HEK293 (cell line): ENCODE data around the gene ZBTB25.
A peak's percentile ranks its signal among the peaks of the same experiment; 100 is the strongest.

Experiments
- CTCF ChIA-PET: fragments of 350-600 bp; formaldehyde crosslinking; extraction: SDS; loops from one replicate; lab custom pipeline; 2021; ENCODE audit warnings: antibody characterized with exemption; lab: Yijun Ruan, JAX
- POLR2A ChIA-PET: fragments of 300-600 bp; formaldehyde crosslinking; extraction: SDS; loops from one replicate; lab custom pipeline; 2020; ENCODE audit warnings: antibody characterized with exemption, inconsistent platforms; lab: Yijun Ruan, JAX
- H3K27ac ChIP-seq: fragments of 200-500 bp; sonication (Bioruptor generic); 2 replicates; pipeline ENCODE4 v1.5.1; 2014; ENCODE audit warnings: low read depth, low read length, control low read depth, inconsistent platforms; ENCODE audit errors: extremely low read depth
- H3K36me3 ChIP-seq, 2 experiments: fragments of 200-500 bp in 1 of 2; sonication (Bioruptor generic) in 1 of 2; 1 replicate in 1 of 2; 2 replicates in 1 of 2; pipeline ENCODE4 v1.5.1; 2014 to 2017; ENCODE audit warnings: inconsistent platforms in 2 of 2, low read length in 2 of 2; ENCODE audit not compliant: control insufficient read depth in 2 of 2, insufficient read depth in 1 of 2
- H3K4me1 ChIP-seq: fragments of 200-500 bp; sonication (Bioruptor generic); 2 replicates; pipeline ENCODE4 v1.5.1; 2014; ENCODE audit warnings: mild to moderate bottlenecking, low read length, inconsistent platforms; ENCODE audit not compliant: control insufficient read depth, insufficient read depth
- H3K4me3 ChIP-seq: 2 replicates; pipeline ENCODE4 v1.5.1; 2011; ENCODE audit warnings: low read depth, mild to moderate bottlenecking, control low read depth, low read length, moderate library complexity
- H3K9me3 ChIP-seq: fragments of 200-500 bp; sonication (Bioruptor generic); 2 replicates; pipeline ENCODE4 v1.5.1; 2014; ENCODE audit warnings: low read depth, low read length, inconsistent platforms; ENCODE audit not compliant: control insufficient read depth, insufficient read depth
- GFI1B ChIP-seq: fragments of 450-650 bp; formaldehyde crosslinking; IDR thresholded peaks from 2 replicates; pipeline ENCODE4 v1.5.1; 2016; ENCODE audit warnings: missing biosample characterization, missing genetic modification characterization
- GLI4 ChIP-seq: fragments of 450-650 bp; formaldehyde crosslinking; IDR thresholded peaks from 2 replicates; pipeline ENCODE4 v1.5.1; 2016; ENCODE audit warnings: missing biosample characterization, missing genetic modification characterization
- IKZF3 ChIP-seq: fragments of 450-650 bp; IDR thresholded peaks from 2 replicates; pipeline ENCODE4 v1.5.0; 2018; ENCODE audit warnings: missing biosample characterization, mild to moderate bottlenecking, missing genetic modification characterization, moderate library complexity
- KLF9 ChIP-seq: fragments of 450-650 bp; formaldehyde crosslinking; IDR thresholded peaks from 2 replicates; pipeline ENCODE4 v1.5.1; 2016; ENCODE audit warnings: missing biosample characterization, missing genetic modification characterization, low read depth
- SP2 ChIP-seq: fragments of 450-650 bp; formaldehyde crosslinking; IDR thresholded peaks from 2 replicates; pipeline ENCODE4 v1.5.1; 2016; ENCODE audit warnings: missing biosample characterization, missing genetic modification characterization
- SP3 ChIP-seq: fragments of 450-650 bp; formaldehyde crosslinking; IDR thresholded peaks from 2 replicates; pipeline ENCODE4 v1.5.1; 2016; ENCODE audit warnings: missing biosample characterization, missing genetic modification characterization
- TRIM28 ChIP-seq: IDR thresholded peaks from 2 replicates; pipeline ENCODE4 v1.6.1; 2011; ENCODE audit warnings: low read length, control low read depth, borderline replicate concordance
- WT1 ChIP-seq: fragments of 450-650 bp; formaldehyde crosslinking; IDR thresholded peaks from 2 replicates; pipeline ENCODE4 v1.5.1; 2016; ENCODE audit warnings: missing biosample characterization, missing genetic modification characterization
- ZBTB17 ChIP-seq: fragments of 450-650 bp; formaldehyde crosslinking; IDR thresholded peaks from 2 replicates; pipeline ENCODE4 v1.5.1; 2016; ENCODE audit warnings: missing biosample characterization, missing genetic modification characterization
- ZBTB20 ChIP-seq: fragments of 450-650 bp; formaldehyde crosslinking; IDR thresholded peaks from 2 replicates; pipeline ENCODE4 v1.5.1; 2016; ENCODE audit warnings: missing biosample characterization, missing genetic modification characterization
- ZEB2 ChIP-seq: fragments of 450-650 bp; formaldehyde crosslinking; IDR thresholded peaks from 2 replicates; pipeline ENCODE4 v1.5.1; 2016; ENCODE audit warnings: missing biosample characterization, missing genetic modification characterization
- ZIC2 ChIP-seq: fragments of 450-650 bp; formaldehyde crosslinking; IDR thresholded peaks from 2 replicates; pipeline ENCODE4 v1.5.1; 2016; ENCODE audit warnings: missing biosample characterization, missing genetic modification characterization
- ZNF132 ChIP-seq: fragments of 450-650 bp; formaldehyde crosslinking; IDR thresholded peaks from 2 replicates; pipeline ENCODE4 v1.5.1; 2017; ENCODE audit warnings: missing biosample characterization, missing genetic modification characterization, borderline replicate concordance
- ZNF174 ChIP-seq: fragments of 450-650 bp; formaldehyde crosslinking; IDR thresholded peaks from 2 replicates; pipeline ENCODE4 v1.5.0; 2017; ENCODE audit warnings: missing biosample characterization, mild to moderate bottlenecking, missing genetic modification characterization
- ZNF248 ChIP-seq: fragments of 450-650 bp; formaldehyde crosslinking; IDR thresholded peaks from 2 replicates; pipeline ENCODE4 v1.5.1; 2017; ENCODE audit warnings: missing biosample characterization, missing genetic modification characterization
- ZNF292 ChIP-seq: fragments of 450-650 bp; formaldehyde crosslinking; IDR thresholded peaks from 2 replicates; pipeline ENCODE4 v1.5.1; 2016; ENCODE audit warnings: low read depth, missing biosample characterization, missing genetic modification characterization, borderline replicate concordance
- ZNF302 ChIP-seq: fragments of 450-650 bp; formaldehyde crosslinking; IDR thresholded peaks from 2 replicates; pipeline ENCODE4 v1.5.1; 2016; ENCODE audit warnings: missing biosample characterization, missing genetic modification characterization, low read depth
- ZNF335 ChIP-seq: fragments of 450-650 bp; formaldehyde crosslinking; conservative IDR thresholded peaks from 2 replicates; pipeline ENCODE4 v1.5.1; 2016; ENCODE audit warnings: missing biosample characterization, missing genetic modification characterization
- ZNF501 ChIP-seq: fragments of 450-650 bp; formaldehyde crosslinking; IDR thresholded peaks from 2 replicates; pipeline ENCODE4 v1.5.1; 2016; ENCODE audit warnings: missing biosample characterization, missing genetic modification characterization
- ZNF600 ChIP-seq: fragments of 450-650 bp; formaldehyde crosslinking; IDR thresholded peaks from 2 replicates; pipeline ENCODE4 v1.5.1; 2016; ENCODE audit warnings: missing biosample characterization, missing genetic modification characterization
- ZNF707 ChIP-seq: fragments of 450-650 bp; formaldehyde crosslinking; IDR thresholded peaks from 2 replicates; pipeline ENCODE4 v1.5.1; 2016; ENCODE audit warnings: missing biosample characterization, missing genetic modification characterization
- ZXDB ChIP-seq: fragments of 450-650 bp; formaldehyde crosslinking; IDR thresholded peaks from 2 replicates; pipeline ENCODE4 v1.5.1; 2016; ENCODE audit warnings: missing biosample characterization, missing genetic modification characterization
- TF ChIP-seq, protein P1 (sequence below): fragments of 450-650 bp; formaldehyde crosslinking; IDR thresholded peaks from 2 replicates; pipeline ENCODE4 v1.5.1; 2016; ENCODE audit warnings: missing biosample characterization, missing genetic modification characterization
- TF ChIP-seq, protein P2 (sequence below): fragments of 450-650 bp; formaldehyde crosslinking; IDR thresholded peaks from 2 replicates; pipeline ENCODE4 v1.5.1; 2016; ENCODE audit warnings: missing biosample characterization, missing genetic modification characterization
- TF ChIP-seq, protein P3 (sequence below): fragments of 450-650 bp; formaldehyde crosslinking; conservative IDR thresholded peaks from 2 replicates; pipeline ENCODE4 v1.5.1; 2016; ENCODE audit warnings: low read depth, missing biosample characterization, missing genetic modification characterization
- TF ChIP-seq, protein P4 (sequence below): fragments of 450-650 bp; formaldehyde crosslinking; IDR thresholded peaks from 2 replicates; pipeline ENCODE4 v1.5.1; 2017; ENCODE audit warnings: missing biosample characterization, missing genetic modification characterization

The ZBTB25 gene

DNA sequence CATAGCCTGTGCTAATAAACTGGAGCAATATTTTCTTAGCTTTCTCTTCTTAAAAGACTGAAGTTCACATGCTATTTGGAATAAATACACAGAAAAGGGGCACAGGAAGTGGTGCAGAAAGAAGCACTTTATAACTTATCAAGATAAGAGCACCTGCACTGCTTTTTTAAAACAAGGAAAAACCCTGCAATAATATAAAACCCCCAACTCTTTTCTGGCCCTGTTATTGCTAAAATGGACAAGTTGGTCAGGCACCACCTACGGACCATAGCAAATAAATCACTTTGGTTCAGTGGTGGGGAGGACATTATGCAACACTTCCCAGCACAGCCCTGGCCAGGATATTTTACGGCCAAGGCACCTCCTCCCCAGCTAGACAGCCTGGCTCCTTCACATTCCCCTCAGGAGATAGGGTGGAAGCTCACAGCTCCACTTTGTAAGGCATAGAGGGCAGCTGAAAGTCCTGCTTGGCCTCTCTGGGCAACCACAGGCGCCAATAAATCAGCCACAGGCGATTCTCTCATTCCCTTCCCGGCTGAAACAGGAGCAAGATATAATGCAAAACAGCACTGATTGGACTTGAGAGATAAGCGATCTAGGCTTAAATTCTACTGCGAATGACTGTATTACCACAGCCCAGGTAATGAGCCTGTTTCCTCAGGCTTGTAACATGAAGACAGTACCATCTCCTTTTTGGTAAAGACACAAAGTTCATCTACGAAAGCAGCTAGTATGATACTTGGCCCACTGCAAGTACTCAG lies 2.0 kb downstream of the ZBTB25 start (continued):
- TF ChIP-seq ZNF132 (no peak), ZNF302 (tag by site-specific recombination) (no peak), ZXDB (tag by site-specific recombination) (no peak), ZNF248 (tag by site-specific recombination) (no peak), ZNF174 (tag by site-specific recombination) (no peak), ZNF292 (tag by site-specific recombination) (no peak), WT1 (tag by site-specific recombination) (peak; percentile 72), GFI1B (tag by site-specific recombination) (0 out of 2 replicates have a peak, but pooled peaks have one; percentile 38), SP2 (tag by site-specific recombination) (peak; percentile 57), ZNF707 (tag by site-specific recombination) (no peak), TRIM28 (peak; percentile 98), GLI4 (no peak), ZNF501 (tag by site-specific recombination) (no peak), KLF9 (tag by site-specific recombination) (no peak), ZBTB17 (tag by site-specific recombination) (peak; percentile 39; the same call in 1 of the 2 replicates), ZIC2 (tag by site-specific recombination) (peak; percentile 23; the same call in 1 of the 2 replicates), ZEB2 (tag by site-specific recombination) (0 out of 2 replicates have a peak, but pooled peaks have one; percentile 15), ZNF335 (tag by site-specific recombination) (peak; percentile 53; the same call in 1 of the 2 replicates), ZBTB20 (tag by site-specific recombination) (peak; percentile 27; the same call in 1 of the 2 replicates), IKZF3 (tag by site-specific recombination) (peak; percentile 67), ZNF600 (tag by site-specific recombination) (peak; percentile 68; the same call in 1 of the 2 replicates), SP3 (tag by site-specific recombination) (peak; percentile 19; the same call in 1 of the 2 replicates)
- TF ChIP-seq, protein P1, sequence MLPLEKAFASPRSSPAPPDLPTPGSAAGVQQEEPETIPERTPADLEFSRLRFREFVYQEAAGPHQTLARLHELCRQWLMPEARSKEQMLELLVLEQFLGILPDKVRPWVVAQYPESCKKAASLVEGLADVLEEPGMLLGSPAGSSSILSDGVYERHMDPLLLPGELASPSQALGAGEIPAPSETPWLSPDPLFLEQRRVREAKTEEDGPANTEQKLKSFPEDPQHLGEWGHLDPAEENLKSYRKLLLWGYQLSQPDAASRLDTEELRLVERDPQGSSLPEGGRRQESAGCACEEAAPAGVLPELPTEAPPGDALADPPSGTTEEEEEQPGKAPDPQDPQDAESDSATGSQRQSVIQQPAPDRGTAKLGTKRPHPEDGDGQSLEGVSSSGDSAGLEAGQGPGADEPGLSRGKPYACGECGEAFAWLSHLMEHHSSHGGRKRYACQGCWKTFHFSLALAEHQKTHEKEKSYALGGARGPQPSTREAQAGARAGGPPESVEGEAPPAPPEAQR (tag by site-specific recombination): no peak
- TF ChIP-seq, protein P2, sequence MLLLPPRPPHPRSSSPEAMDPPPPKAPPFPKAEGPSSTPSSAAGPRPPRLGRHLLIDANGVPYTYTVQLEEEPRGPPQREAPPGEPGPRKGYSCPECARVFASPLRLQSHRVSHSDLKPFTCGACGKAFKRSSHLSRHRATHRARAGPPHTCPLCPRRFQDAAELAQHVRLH (tag by site-specific recombination): no peak

DNA sequence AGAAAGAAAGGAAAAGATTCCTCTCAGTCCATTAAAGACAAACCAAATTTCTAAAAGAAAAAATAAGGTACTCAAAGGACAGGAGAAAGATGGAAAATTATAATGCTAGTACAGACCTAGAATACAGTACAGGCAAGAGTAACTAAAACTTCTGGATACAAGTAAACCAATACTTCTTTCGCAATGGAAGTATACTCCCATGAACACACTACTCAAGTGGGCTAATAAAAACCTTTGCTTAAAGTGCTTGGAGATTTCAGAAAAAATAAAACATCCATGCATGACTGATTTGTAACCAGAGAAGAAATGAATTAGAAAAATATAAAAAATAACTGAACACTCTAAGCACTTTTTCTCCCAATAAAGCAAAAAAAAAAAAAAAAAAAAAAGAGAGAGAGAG lies 3.5 kb downstream of the ZBTB25 start:
- Histone ChIP-seq H3K27ac (no peak overlapping the region), H3K36me3 (peaks cover 9 to 11% of the 10 kb centered on the region in 2 experiments; a peak in 2 of 3 replicates), H3K9me3 (no peaks in the 10 kb centered on the region), H3K4me3 (no peak overlapping the region), H3K4me1 (peaks cover 20% of the 10 kb centered on the region)
- TF ChIP-seq, protein P3, sequence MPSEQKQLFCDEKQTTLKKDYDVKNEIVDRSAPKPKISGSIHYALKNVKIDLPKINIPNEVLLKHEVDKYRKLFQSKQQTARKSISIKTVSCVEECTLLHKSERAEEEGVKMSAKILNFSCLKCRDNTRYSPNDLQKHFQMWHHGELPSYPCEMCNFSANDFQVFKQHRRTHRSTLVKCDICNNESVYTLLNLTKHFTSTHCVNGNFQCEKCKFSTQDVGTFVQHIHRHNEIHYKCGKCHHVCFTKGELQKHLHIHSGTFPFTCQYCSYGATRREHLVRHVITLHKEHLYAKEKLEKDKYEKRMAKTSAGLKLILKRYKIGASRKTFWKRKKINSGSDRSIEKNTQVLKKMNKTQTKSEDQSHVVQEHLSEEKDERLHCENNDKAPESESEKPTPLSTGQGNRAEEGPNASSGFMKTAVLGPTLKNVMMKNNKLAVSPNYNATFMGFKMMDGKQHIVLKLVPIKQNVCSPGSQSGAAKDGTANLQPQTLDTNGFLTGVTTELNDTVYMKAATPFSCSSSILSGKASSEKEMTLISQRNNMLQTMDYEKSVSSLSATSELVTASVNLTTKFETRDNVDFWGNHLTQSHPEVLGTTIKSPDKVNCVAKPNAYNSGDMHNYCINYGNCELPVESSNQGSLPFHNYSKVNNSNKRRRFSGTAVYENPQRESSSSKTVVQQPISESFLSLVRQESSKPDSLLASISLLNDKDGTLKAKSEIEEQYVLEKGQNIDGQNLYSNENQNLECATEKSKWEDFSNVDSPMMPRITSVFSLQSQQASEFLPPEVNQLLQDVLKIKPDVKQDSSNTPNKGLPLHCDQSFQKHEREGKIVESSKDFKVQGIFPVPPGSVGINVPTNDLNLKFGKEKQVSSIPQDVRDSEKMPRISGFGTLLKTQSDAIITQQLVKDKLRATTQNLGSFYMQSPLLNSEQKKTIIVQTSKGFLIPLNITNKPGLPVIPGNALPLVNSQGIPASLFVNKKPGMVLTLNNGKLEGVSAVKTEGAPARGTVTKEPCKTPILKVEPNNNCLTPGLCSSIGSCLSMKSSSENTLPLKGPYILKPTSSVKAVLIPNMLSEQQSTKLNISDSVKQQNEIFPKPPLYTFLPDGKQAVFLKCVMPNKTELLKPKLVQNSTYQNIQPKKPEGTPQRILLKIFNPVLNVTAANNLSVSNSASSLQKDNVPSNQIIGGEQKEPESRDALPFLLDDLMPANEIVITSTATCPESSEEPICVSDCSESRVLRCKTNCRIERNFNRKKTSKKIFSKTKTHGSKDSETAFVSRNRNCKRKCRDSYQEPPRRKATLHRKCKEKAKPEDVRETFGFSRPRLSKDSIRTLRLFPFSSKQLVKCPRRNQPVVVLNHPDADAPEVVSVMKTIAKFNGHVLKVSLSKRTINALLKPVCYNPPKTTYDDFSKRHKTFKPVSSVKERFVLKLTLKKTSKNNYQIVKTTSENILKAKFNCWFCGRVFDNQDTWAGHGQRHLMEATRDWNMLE (tag by site-specific recombination): no peak
- TF ChIP-seq, protein P4, sequence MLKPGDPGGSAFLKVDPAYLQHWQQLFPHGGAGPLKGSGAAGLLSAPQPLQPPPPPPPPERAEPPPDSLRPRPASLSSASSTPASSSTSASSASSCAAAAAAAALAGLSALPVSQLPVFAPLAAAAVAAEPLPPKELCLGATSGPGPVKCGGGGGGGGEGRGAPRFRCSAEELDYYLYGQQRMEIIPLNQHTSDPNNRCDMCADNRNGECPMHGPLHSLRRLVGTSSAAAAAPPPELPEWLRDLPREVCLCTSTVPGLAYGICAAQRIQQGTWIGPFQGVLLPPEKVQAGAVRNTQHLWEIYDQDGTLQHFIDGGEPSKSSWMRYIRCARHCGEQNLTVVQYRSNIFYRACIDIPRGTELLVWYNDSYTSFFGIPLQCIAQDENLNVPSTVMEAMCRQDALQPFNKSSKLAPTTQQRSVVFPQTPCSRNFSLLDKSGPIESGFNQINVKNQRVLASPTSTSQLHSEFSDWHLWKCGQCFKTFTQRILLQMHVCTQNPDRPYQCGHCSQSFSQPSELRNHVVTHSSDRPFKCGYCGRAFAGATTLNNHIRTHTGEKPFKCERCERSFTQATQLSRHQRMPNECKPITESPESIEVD: peak; percentile 79
- CTCF ChIA-PET: interaction anchor here (0.6 kb wide), 1 partner anchor 9 kb away, joined by 4 read pairs; no protein-coding TSS in a partner anchor
- POLR2A ChIA-PET: no interaction called here
